ENCODE data around the gene CMC4. TPM values are rescaled to one million over a fixed set of nuclear protein-coding genes. Genes with fewer than 3 reads are reported as not detected.

The CMC4 gene
- total RNA-seq, 1 experiment from 2014 or later: 31.9 TPM

DNA sequence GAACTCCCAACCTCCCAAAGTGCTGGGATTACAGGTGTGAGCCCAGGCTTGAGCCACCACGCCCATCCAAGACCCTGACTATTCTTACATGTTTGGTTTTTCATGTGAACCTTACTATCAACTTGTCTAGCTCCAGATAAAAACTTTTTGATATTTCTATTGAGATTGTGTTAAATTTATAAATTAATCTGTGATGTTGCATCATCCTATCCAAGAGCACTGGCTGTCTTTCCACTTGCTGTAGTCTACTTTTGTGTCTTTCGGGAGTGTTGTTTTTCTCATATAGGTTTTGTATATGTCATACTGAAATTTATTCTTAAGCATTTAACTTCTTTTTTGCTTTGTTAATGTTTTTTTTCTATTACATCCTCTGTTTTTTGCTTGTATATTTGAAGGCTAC lies 35.0 kb upstream of the CMC4 start:
- intact Hi-C loops (cut with micrococcal nuclease): no loop called here
- POLR2A ChIA-PET (ENCODE audit: unreplicated experiment): no interaction called here
- CTCF ChIA-PET: interaction anchor here (0.6 kb wide), 1 partner anchor 111 kb away, joined by 3 read pairs; no protein-coding TSS in a partner anchor

DNA sequence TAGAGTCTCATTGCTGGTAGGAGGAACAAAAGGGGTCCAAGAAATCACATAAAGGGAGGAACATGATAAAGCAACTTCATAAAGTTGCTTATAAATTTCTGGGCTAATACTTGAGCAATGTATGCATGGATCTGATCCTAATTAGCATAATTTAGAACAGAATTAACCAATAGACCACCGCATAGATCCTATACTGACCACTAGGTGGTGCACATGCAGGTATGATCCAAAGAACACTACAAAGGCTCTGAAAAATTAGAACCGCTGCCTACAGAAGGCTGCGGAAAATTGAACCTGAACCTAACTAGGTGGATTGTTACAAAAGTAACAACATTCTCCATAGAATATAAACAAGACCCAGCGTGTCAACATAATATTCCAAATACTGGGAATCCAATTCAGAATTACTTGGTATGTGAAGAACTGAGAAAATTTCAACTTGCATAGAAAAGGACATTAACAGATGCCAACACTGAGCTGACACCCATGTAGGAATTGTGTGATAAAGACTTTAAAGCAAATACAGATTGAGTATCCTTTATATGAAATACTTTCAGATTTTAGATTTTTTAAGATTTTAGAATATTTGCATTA lies 23.6 kb upstream of the CMC4 start:
- intact Hi-C loops (cut with micrococcal nuclease): loop anchor here (1.0 to 5.0 kb wide), 2 partner anchors 85 to 177 kb away; no protein-coding TSS in a partner anchor
- Histone ChIP-seq H3K4me1 (ENCODE audit: insufficient read depth, low read length) (no peaks in the 10 kb centered on the region), H3F3A (ENCODE audit: low read length, unreplicated experiment) (no peaks in the 10 kb centered on the region), H3K27ac (ENCODE audit: low read length) (no peak overlapping the region), H3K4me3 (ENCODE audit: low read length) (no peak overlapping the region), H3K79me2 (ENCODE audit: low read length) (no peaks in the 10 kb centered on the region), H3K9me3 (ENCODE audit: low read length) (no peaks in the 10 kb centered on the region), H2AFZ (ENCODE audit: low read length) (no peak overlapping the region), H4K20me1 (ENCODE audit: low read length) (no peaks in the 10 kb centered on the region), H3K9me2 (replicated peaks; ENCODE audit: low read length) (no peaks in the 10 kb centered on the region), H3K27me3 (ENCODE audit: low read length) (no peaks in the 10 kb centered on the region), H3K4me2 (ENCODE audit: low read length) (no peak overlapping the region), H3K36me3 (ENCODE audit: low read depth, low read length) (peaks cover 4% of the 10 kb centered on the region; the same call in 1 of the 2 replicates), H3K9ac (ENCODE audit: low read length) (no peak overlapping the region)
- TF ChIP-seq EZH2 (IDR thresholded peaks at IDR 0.05; ENCODE audit: low read length, unreplicated experiment): no peak
- no peak for TF ChIP-seq EZH2phosphoT487 (IDR thresholded peaks at IDR 0.05; ENCODE audit: borderline replicate concordance, low read length)
- TF ChIP-seq, protein P1, sequence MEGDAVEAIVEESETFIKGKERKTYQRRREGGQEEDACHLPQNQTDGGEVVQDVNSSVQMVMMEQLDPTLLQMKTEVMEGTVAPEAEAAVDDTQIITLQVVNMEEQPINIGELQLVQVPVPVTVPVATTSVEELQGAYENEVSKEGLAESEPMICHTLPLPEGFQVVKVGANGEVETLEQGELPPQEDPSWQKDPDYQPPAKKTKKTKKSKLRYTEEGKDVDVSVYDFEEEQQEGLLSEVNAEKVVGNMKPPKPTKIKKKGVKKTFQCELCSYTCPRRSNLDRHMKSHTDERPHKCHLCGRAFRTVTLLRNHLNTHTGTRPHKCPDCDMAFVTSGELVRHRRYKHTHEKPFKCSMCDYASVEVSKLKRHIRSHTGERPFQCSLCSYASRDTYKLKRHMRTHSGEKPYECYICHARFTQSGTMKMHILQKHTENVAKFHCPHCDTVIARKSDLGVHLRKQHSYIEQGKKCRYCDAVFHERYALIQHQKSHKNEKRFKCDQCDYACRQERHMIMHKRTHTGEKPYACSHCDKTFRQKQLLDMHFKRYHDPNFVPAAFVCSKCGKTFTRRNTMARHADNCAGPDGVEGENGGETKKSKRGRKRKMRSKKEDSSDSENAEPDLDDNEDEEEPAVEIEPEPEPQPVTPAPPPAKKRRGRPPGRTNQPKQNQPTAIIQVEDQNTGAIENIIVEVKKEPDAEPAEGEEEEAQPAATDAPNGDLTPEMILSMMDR (conservative IDR thresholded peaks at IDR 0.05; ENCODE audit: low read depth, low read length): peak; percentile 80
- POLR2A ChIA-PET (ENCODE audit: unreplicated experiment): no interaction called here
- peak; percentile 75 for ATAC-seq
- CTCF ChIA-PET: interaction anchor here (1.3 kb wide), 1 partner anchor 85 kb away, joined by 4 read pairs; no protein-coding TSS in a partner anchor
- DNase-seq: peak; percentile 58
- no TSS peak for BruUV-seq (replicated peaks)

More for the DNA sequence above, 35.0 kb upstream of the CMC4 start:
- Histone ChIP-seq H3K4me1 (ENCODE audit: insufficient read depth, low read length) (no peaks in the 10 kb centered on the region), H3K4me2 (ENCODE audit: low read length) (no peak overlapping the region), H3K9me2 (replicated peaks; ENCODE audit: low read length) (no peaks in the 10 kb centered on the region), H3K27me3 (ENCODE audit: low read length) (no peaks in the 10 kb centered on the region), H3K36me3 (ENCODE audit: low read depth, low read length) (peaks cover 7% of the 10 kb centered on the region; the same call in 1 of the 2 replicates), H3K79me2 (ENCODE audit: low read length) (no peaks in the 10 kb centered on the region), H4K20me1 (ENCODE audit: low read length) (no peaks in the 10 kb centered on the region), H3K9me3 (ENCODE audit: low read length) (no peaks in the 10 kb centered on the region), H2AFZ (ENCODE audit: low read length) (no peak overlapping the region), H3K27ac (ENCODE audit: low read length) (no peak overlapping the region), H3K4me3 (ENCODE audit: low read length) (no peak overlapping the region), H3F3A (ENCODE audit: low read length, unreplicated experiment) (no peaks in the 10 kb centered on the region), H3K9ac (ENCODE audit: low read length) (no peak overlapping the region)
- TF ChIP-seq, protein P1 (conservative IDR thresholded peaks at IDR 0.05; ENCODE audit: low read depth, low read length): no peak
- TF ChIP-seq EZH2phosphoT487 (IDR thresholded peaks at IDR 0.05; ENCODE audit: borderline replicate concordance, low read length) (no peak), EZH2 (IDR thresholded peaks at IDR 0.05; ENCODE audit: low read length, unreplicated experiment) (no peak)
- ATAC-seq (no peak), DNase-seq (no peak)
- no TSS peak for BruUV-seq (replicated peaks)
